Transverse colon (tissue), 4 donors: Measurements from ENCODE around the gene PAWR. TPM values are rescaled to one million over a fixed set of nuclear protein-coding genes. Genes with fewer than 3 reads are reported as not detected.
"Not testable (repeated sequence)": the region's sequence is repeated elsewhere in the genome, so short reads cannot be mapped to it uniquely, and the experiment has no call there.

ENCODE experiments used
- DNase-seq: peaks from one replicate; pipeline ENCODE4 v3.0.0-alpha.2; 2019
- H3K27ac ChIP-seq, 4 donors: fragments of 200-600 bp; sonication (generic); 2 replicates each; pipeline ENCODE4 v1.5.1; 2016 to 2018; ENCODE audit warnings: inconsistent platforms in 4 of 4
- H3K27me3 ChIP-seq: fragments of 200-600 bp; sonication (generic); 2 replicates; pipeline ENCODE4 v1.5.1; 2017; ENCODE audit warnings: inconsistent platforms
- H3K36me3 ChIP-seq, 4 donors: fragments of 200-600 bp; sonication (generic); 2 replicates each; pipeline ENCODE4 v1.5.1; 2017 to 2019; ENCODE audit warnings: inconsistent platforms in 4 of 4
- H3K4me1 ChIP-seq, 4 donors: fragments of 200-600 bp; sonication (generic); 2 replicates each; pipeline ENCODE4 v1.5.1; 2017 to 2020; ENCODE audit warnings: inconsistent platforms in 4 of 4
- H3K4me3 ChIP-seq, 4 donors: fragments of 200-600 bp; sonication (generic); 1 replicate in 1 of 4; 2 replicates in 3 of 4; pipeline versions ENCODE4 v1.5.1 to v1.6.1; 2017 to 2019; ENCODE audit warnings: inconsistent platforms in 4 of 4
- H3K9me3 ChIP-seq, 2 donors: fragments of 200-600 bp; sonication (generic); 2 replicates each; pipeline ENCODE4 v1.5.1; 2017 to 2019; ENCODE audit warnings: inconsistent platforms in 2 of 2
- CTCF ChIP-seq, 5 experiments: fragments of 200-600 bp in 3 of 5; fragments of 450-650 bp in 2 of 5; sonication (generic) in 3 of 5; IDR thresholded peaks; 1 replicate in 2 of 5; 2 replicates in 3 of 5; pipeline ENCODE4 v1.5.1; 2016 to 2017; ENCODE audit warnings: antibody characterized with exemption in 5 of 5, inconsistent platforms in 3 of 5, mild to moderate bottlenecking in 2 of 5, moderate library complexity in 1 of 5
- EP300 ChIP-seq: sonication (generic); formaldehyde crosslinking; IDR thresholded peaks from one replicate; pipeline ENCODE4 v1.6.1; 2017; ENCODE audit warnings: antibody characterized with exemption, low read depth
- POLR2A ChIP-seq: fragments of 450-650 bp; IDR thresholded peaks from one replicate; pipeline ENCODE4 v1.6.1; 2016; ENCODE audit warnings: antibody characterized with exemption, mild to moderate bottlenecking, moderate library complexity
- POLR2AphosphoS5 ChIP-seq, 3 donors: sonication (generic); formaldehyde crosslinking; IDR thresholded peaks; one replicate each; pipeline ENCODE4 v1.6.1; 2016; ENCODE audit warnings: antibody characterized with exemption in 3 of 3
- WGBS, 2 donors: methylation state at CpG; one replicate each; pipeline ENCODE4 v1.1.5; 2018; ENCODE audit warnings: low coverage in 1 of 2; 5-methylcytosine and 5-hydroxymethylcytosine counted together
- in situ Hi-C, 4 donors: fragments of 200-750 bp; cut with MboI; loops; one replicate each; pipeline versions ENCODE4 v1.15.0 to v1.15.1; 2017; ENCODE audit warnings: low sequenced_read_pairs in 3 of 4, low pct_ligation_motif_present in 1 of 4, low pct_unique_long_range_greater_than_20kb in 1 of 4
- intact Hi-C: fragments of 100-400 bp; cut with DNase I; formaldehyde crosslinking; loops from one replicate; pipeline ENCODE4 v1.15.1; 2023; ENCODE audit warnings: low total_unique reads
- total RNA-seq, 4 donors: library from RNA; depleted of rRNA; stranded (reverse); fragments of >200 nt; gene quantifications; one replicate each; pipeline ENCODE4 v1.1.0, GENCODE V29; 2016

PAWR gene
- total RNA-seq, 4 donors from 2014 or later, result 82.3 to 188 (median 115) TPM

- no peak for TF ChIP-seq POLR2A
- TF ChIP-seq EP300, result no peak
- TF ChIP-seq POLR2AphosphoS5 (IDR thresholded peaks at IDR 0.05), result no peak
- no peak for TF ChIP-seq CTCF (IDR thresholded peaks at IDR 0.05)
- DNase-seq, result no peak
- in situ Hi-C loops, result no loop called here
- Histone ChIP-seq H3K27ac (no peak overlapping the region), H3K36me3 (no peaks in the 10 kb centered on the region), H3K4me1 (peaks cover 0 to 3% (median 0%) of the 10 kb centered on the region in 4 donors), H3K9me3 (no peaks in the 10 kb centered on the region), H3K27me3 (no peaks in the 10 kb centered on the region), H3K4me3 (no peak overlapping the region)
- intact Hi-C loops, result no loop called here
Observed at GRCh38 chr12:79635676-79636075, 55.1 kb downstream of the PAWR start.

DNA sequence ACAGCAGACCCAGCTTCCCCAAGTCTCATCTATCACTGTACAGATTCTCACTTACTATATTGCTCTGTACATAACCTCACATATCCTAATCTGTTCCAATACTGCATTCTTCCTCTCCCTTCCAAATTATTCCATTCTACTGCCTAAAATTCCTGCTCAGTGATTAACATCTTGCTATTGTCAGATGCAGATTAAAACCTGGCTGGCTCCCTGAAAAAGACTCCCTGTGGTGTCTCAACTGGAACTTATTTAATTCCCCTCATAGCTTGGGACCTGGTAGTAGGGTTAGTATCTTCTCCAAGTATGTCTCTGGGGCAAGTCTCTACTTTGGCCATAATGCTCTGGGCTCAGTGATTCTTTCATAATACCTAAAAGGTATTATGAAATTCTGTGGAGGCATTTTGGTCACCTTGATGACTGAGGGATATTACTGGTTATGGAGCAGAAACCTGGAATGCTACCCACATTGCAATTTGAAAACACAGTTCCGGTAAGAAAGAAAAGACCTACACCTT lies 55.8 kb downstream of the PAWR start:
- Histone ChIP-seq H3K27ac (no peak overlapping the region), H3K4me1 (peaks cover 0 to 3% (median 0%) of the 10 kb centered on the region in 4 donors), H3K4me3 (no peak overlapping the region), H3K36me3 (no peaks in the 10 kb centered on the region), H3K27me3 (no peaks in the 10 kb centered on the region), H3K9me3 (no peaks in the 10 kb centered on the region)
- intact Hi-C loops (no loop called here), in situ Hi-C loops (no loop called here)
- no peak for DNase-seq
- no peak for TF ChIP-seq POLR2AphosphoS5 (IDR thresholded peaks at IDR 0.05)
- no peak for TF ChIP-seq CTCF (IDR thresholded peaks at IDR 0.05)
- TF ChIP-seq POLR2A, result no peak
- TF ChIP-seq EP300, result no peak
- 76 to 100% methylated on average over 1 of the region's 1 CpG for WGBS, 2 donors

DNA sequence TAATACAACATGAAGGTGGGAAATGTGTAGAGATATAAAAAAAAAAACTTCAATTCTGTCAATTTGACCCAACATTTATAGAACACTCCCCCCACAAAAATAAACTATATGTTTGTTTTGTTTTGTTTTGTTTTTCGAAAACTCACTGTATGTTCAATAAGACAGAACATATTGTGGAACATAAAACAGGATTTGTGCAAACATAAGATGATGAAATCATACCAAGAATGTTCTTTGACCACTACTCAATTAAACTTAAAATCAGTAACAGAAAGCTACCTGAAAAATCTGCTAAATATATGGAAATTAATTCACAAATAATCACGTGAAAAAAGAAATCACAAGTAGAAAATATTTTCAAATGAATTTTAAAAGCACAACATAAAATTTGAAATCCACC lies 61.2 kb downstream of the PAWR start:
- no peaks in the 10 kb centered on the region for H3K27me3 ChIP-seq
- peaks cover 0 to 3% of the 10 kb centered on the region in 2 donors for H3K9me3 ChIP-seq
- no peaks in the 10 kb centered on the region for H3K4me1 ChIP-seq
- TF ChIP-seq CTCF (IDR thresholded peaks at IDR 0.05) (no peak), EP300 (no peak)
- WGBS, 2 donors, result 71 to 92% methylated on average over 2 of the region's 2 CpGs
- no peak for DNase-seq
- H3K27ac ChIP-seq, result no peak overlapping the region
- no peaks in the 10 kb centered on the region for H3K36me3 ChIP-seq
- in situ Hi-C loops, result no loop called here
- intact Hi-C loops, result no loop called here
- H3K4me3 ChIP-seq, result no peak overlapping the region

- H3K4me1 ChIP-seq, H3K27ac ChIP-seq, H3K36me3 ChIP-seq, DNase-seq, H3K9me3 ChIP-seq, intact Hi-C loops, H3K4me3 ChIP-seq, in situ Hi-C loops, H3K27me3 ChIP-seq: not testable (repeated sequence)
- 98 to 100% methylated on average over 3 to 7 of the region's 7 CpGs for WGBS, 2 donors
Observed at GRCh38 chr12:79626735-79627134, 64.0 kb downstream of the PAWR start.

GRCh38 chr12:79624378-79624777 lies 66.4 kb downstream of the PAWR start:
- H3K4me1 ChIP-seq, result no peaks in the 10 kb centered on the region
- peaks cover 0 to 3% of the 10 kb centered on the region in 2 donors for H3K9me3 ChIP-seq
- no peak overlapping the region for H3K4me3 ChIP-seq
- no peaks in the 10 kb centered on the region for H3K27me3 ChIP-seq
- intact Hi-C loops (no loop called here), in situ Hi-C loops (no loop called here)
- no peaks in the 10 kb centered on the region for H3K36me3 ChIP-seq
- DNase-seq, result no peak
- TF ChIP-seq POLR2AphosphoS5 (IDR thresholded peaks at IDR 0.05) (no peak), EP300 (no peak), POLR2A (no peak), CTCF (IDR thresholded peaks at IDR 0.05) (no peak)
- WGBS, 2 donors, result 77 to 89% methylated on average over 2 of the region's 2 CpGs
- H3K27ac ChIP-seq, result no peak overlapping the region
